ENCODE measurements around the gene MYOD1. TPM values are rescaled to one million over a fixed set of nuclear protein-coding genes. Genes with fewer than 3 reads are reported as not detected.

Gene MYOD1
- total RNA-seq, 1 experiment from 2014 or later: not detected

- intact Hi-C loops (cut with micrococcal nuclease): loop anchor here (5.0 kb wide), 1 partner anchor 64 kb away; no protein-coding TSS in a partner anchor
These were observed 43.9 kb downstream of the MYOD1 start for GRCh38 chr11:17763244-17763643.

More at GRCh38 chr11:17763244-17763643, 43.9 kb downstream of the MYOD1 start:
- H3K27me3 ChIP-seq (ENCODE audit: insufficient read depth, low read length): no peaks in the 10 kb centered on the region
- DNase-seq (ENCODE audit: low read depth, low spot score) (no peak), ATAC-seq (no peak)
- no peak overlapping the region for H3K4me3 ChIP-seq (replicated peaks in 1 of 2; ENCODE audit: low read depth in 1 of 2, low read length in 2 of 2)
- no peaks in the 10 kb centered on the region for H3K9me2 ChIP-seq (ENCODE audit: insufficient read depth)
- H3K36me3 ChIP-seq (ENCODE audit: control insufficient read depth in 1 of 2, insufficient read depth in 2 of 2, low read length in 2 of 2): no peaks in the 10 kb centered on the region
- BruUV-seq (replicated peaks): no TSS peak
- POLR2A ChIA-PET: no interaction called here
- H3K9ac ChIP-seq (ENCODE audit: low read length): no peak overlapping the region
- CTCF ChIA-PET: no interaction called here
- H2AFZ ChIP-seq (ENCODE audit: low read depth, low read length, poor library complexity, severe bottlenecking): no peak overlapping the region
- RAD21 ChIA-PET (ENCODE audit: low non-redundant PET in 1 of 2, low total read pairs in 2 of 2, uncharacterized antibody in 2 of 2, unreplicated experiment in 2 of 2): no interaction called here
- H3K79me2 ChIP-seq (ENCODE audit: insufficient read depth, low read length): no peaks in the 10 kb centered on the region
- H3K9me3 ChIP-seq (ENCODE audit: control insufficient read depth in 1 of 2, insufficient read depth in 1 of 2, low read depth in 1 of 2, low read length in 2 of 2): no peaks in the 10 kb centered on the region
- TF ChIP-seq TCF7L2 (IDR thresholded peaks at IDR 0.05; ENCODE audit: borderline replicate concordance, extremely low read depth, insufficient read depth, insufficient read length) (no peak), REST (IDR thresholded peaks at IDR 0.05; ENCODE audit: low read depth) (no peak), POLR2A (IDR thresholded peaks at IDR 0.05; ENCODE audit: borderline replicate concordance, extremely low read depth, insufficient read depth, insufficient read length) (no peak), CEBPB (IDR thresholded peaks at IDR 0.05; ENCODE audit: low read depth) (no peak)
- H3K4me2 ChIP-seq (ENCODE audit: low read length): no peak overlapping the region
- no peak overlapping the region for H3K27ac ChIP-seq (ENCODE audit: low read depth, low read length)
- H4K20me1 ChIP-seq (ENCODE audit: insufficient read depth): no peaks in the 10 kb centered on the region
- H3K4me1 ChIP-seq (ENCODE audit: control insufficient read depth in 1 of 2, insufficient read depth in 2 of 2, low read length in 2 of 2): peaks cover 0 to 9% of the 10 kb centered on the region in 2 experiments; a peak in 2 of 4 replicates
